ENCODE results near the gene ADD1. TPM values are rescaled to one million over a fixed set of nuclear protein-coding genes. Genes with fewer than 3 reads are reported as not detected.

Gene ADD1
- total and polyA plus RNA-seq, 2 of the 13 experiments (the other 11 are each of a cell fraction or from before 2014, with no cell fraction given) = 73.9 to 122 TPM

DNA sequence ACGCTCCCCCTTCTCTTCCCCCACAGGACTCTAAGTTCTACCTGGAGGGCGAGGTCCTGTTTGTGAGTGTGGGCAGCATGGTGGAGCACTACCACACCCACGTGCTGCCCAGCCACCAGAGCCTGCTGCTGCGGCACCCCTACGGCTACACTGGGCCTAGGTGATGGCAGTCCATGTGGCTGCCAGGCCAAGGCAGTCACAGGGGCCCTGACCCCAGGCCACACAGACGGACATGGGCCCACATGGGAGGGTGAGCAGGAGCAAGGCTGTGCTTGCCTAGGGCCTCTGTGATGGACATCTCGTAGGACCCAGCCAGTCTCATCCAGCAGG, 10.0 kb upstream of the ADD1 start (continued):
- TF ChIP-seq, protein P1, sequence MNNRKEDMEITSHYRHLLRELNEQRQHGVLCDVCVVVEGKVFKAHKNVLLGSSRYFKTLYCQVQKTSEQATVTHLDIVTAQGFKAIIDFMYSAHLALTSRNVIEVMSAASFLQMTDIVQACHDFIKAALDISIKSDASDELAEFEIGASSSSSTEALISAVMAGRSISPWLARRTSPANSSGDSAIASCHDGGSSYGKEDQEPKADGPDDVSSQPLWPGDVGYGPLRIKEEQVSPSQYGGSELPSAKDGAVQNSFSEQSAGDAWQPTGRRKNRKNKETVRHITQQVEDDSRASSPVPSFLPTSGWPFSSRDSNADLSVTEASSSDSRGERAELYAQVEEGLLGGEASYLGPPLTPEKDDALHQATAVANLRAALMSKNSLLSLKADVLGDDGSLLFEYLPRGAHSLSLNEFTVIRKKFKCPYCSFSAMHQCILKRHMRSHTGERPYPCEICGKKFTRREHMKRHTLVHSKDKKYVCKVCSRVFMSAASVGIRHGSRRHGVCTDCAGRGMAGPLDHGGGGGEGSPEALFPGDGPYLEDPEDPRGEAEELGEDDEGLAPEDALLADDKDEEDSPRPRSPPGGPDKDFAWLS (CRISPR knock-in tag; IDR thresholded peaks at IDR 0.05; ENCODE audit: borderline replicate concordance) = no peak
- no peak for TF ChIP-seq ZNF30 (CRISPR knock-in tag; IDR thresholded peaks at IDR 0.05)

DNA sequence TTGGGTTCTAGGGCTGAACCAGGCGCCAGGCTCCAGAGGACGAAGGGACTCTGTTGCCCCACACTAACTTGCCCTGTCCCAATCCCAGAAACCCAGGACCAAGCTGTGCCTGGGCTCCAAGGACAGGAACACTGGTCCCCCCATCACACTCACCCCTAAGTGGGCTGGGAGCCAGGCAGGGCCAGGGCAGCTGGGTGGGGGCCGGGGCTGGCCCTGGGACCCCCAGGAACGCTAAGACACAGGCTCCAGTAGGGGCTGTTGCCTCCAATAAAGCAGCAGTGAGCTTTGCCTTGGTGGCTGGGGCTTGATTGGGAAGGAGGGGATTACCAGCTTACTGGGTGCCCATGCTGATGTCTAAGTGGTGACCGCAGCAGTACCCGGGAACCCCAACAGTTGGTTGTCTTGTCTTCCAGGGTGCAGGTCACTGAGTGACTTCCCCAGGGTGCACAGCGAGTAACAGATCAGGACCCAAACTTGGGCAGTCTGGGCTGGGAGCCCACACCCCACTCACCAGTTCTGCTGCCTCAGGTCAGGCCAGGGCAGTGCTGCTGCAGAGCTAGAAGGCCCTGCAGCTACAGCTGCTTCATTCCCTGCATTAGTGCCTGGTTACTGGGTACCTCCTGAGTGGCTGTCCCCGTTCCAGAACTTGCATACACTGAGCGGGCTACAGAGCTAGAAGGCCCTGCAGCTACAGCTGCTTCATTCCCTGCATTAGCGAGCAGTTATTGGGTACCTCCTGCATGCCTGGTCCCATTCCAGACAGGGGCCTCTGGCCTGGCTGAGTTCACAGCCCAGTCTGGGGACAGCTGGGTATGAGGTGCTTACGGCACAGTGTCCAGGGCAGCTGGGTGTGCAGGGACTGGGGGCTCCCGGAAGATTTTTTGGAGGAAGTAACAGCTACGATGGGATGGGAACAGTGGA, 9.4 kb upstream of the ADD1 start:
- Histone ChIP-seq H3K4me2 (ENCODE audit: low read depth, low read length) (no peak overlapping the region), H3K9me3 (ENCODE audit: low read length) (no peaks in the 10 kb centered on the region), H3K79me2 (ENCODE audit: insufficient read depth, low read length) (no peaks in the 10 kb centered on the region), H3K27me3 (ENCODE audit: control insufficient read depth in 1 of 2, insufficient read depth in 2 of 2, low read length in 2 of 2) (no peaks in the 10 kb centered on the region), H3K27ac (ENCODE audit: extremely low read length, insufficient read depth, low read length) (no peak overlapping the region), H2AFZ (ENCODE audit: low read length) (no peak overlapping the region), H3K9ac (ENCODE audit: insufficient read depth, low read depth, low read length) (no peak overlapping the region), H3K4me1 (ENCODE audit: insufficient read depth, low read length) (peaks cover 11% of the 10 kb centered on the region), H3K4me3 (replicated peaks in 1 of 3; ENCODE audit: insufficient read depth in 1 of 3, low read depth in 2 of 3, low read length in 3 of 3) (no peak overlapping the region), H3K36me3 (replicated peaks in 1 of 2; ENCODE audit: control insufficient read depth in 1 of 2, insufficient read depth in 2 of 2, low read length in 2 of 2) (peaks cover 8 to 32% of the 10 kb centered on the region in 2 experiments; a peak in 3 of 5 replicates), H4K20me1 (ENCODE audit: insufficient read depth, low read length) (no peaks in the 10 kb centered on the region)
- intact Hi-C loops (cut with micrococcal nuclease; ENCODE audit: unreplicated experiment) = no loop called here
- FAIRE-seq (no peak), DNase-seq (ENCODE audit: low spot score) (no peak), ATAC-seq (peak; percentile 20)
- BruUV-seq (replicated peaks) = no TSS peak
- ChIA-PET POLR2A (interaction anchor here (1.5 kb wide), 1 partner anchor 40 kb away, joined by 3 read pairs; no protein-coding TSS in a partner anchor), CTCF (ENCODE audit: low intra/inter-chr PET ratio, low total read pairs) (no interaction called here)
- WGBS (ENCODE audit: low lambda C conversion rate) = 84% methylated on average over 7 of the region's 13 CpGs
- TF ChIP-seq ZFP62 (CRISPR knock-in tag; IDR thresholded peaks at IDR 0.05) (no peak), FOXM1 (CRISPR knock-in tag; IDR thresholded peaks at IDR 0.05) (no peak), ZNF121 (CRISPR knock-in tag; IDR thresholded peaks at IDR 0.05) (peak; percentile 41; the same call in 1 of the 2 replicates), ZNF17 (CRISPR knock-in tag; IDR thresholded peaks at IDR 0.05) (0 out of 2 replicates have a peak, but pooled peaks have one; percentile 2)
- in situ Hi-C loops (cut with HindIII; ENCODE audit: extremely low pct_ligation_motif_present, low pct_unique_long_range_greater_than_20kb) = no loop called here
